OCI-LY7 (cell line): ENCODE measurements around the gene ZNF154. TPM values are rescaled to one million over a fixed set of nuclear protein-coding genes. Genes with fewer than 3 reads are reported as not detected.

Experiments
- BruUV-seq: library from RNA; stranded (reverse); fragments of 400-500 nt; replicated peaks from 2 replicates; lab custom pipeline; 2021; lab: Mats Ljungman, UMichigan
- CTCF ChIA-PET: fragments of 300-600 bp; sonication (Branson Sonifier 250); formaldehyde crosslinking; loops from one replicate; lab custom pipeline; 2022; ENCODE audit warnings: antibody characterized with exemption; ENCODE audit not compliant: unreplicated experiment; lab: Charles Lee
- POLR2A ChIA-PET: fragments of 300-600 bp; sonication (Branson Sonifier 250); formaldehyde crosslinking; loops from one replicate; lab custom pipeline; 2022; ENCODE audit warnings: antibody characterized with exemption; lab: Charles Lee
- DNase-seq: peaks from one replicate; pipeline ENCODE4 v3.0.0-alpha.2; 2015; ENCODE audit warnings: low spot score
- H2AFZ ChIP-seq: fragments of 200-600 bp; sonication (generic), shearing (Covaris generic); 2 replicates; pipeline ENCODE4 v1.6.1; 2014; ENCODE audit warnings: mild to moderate bottlenecking, antibody characterized with exemption, low read length, moderate library complexity
- H3K27ac ChIP-seq: fragments of 200-600 bp; sonication (generic); 2 replicates; pipeline ENCODE4 v1.5.1; 2014; ENCODE audit warnings: mixed run types, low read depth, mild to moderate bottlenecking, moderate library complexity, low read length, inconsistent platforms; ENCODE audit not compliant: poor library complexity, severe bottlenecking
- H3K36me3 ChIP-seq: fragments of 200-600 bp; sonication (generic); 2 replicates; pipeline ENCODE4 v1.6.1; 2014; ENCODE audit warnings: mild to moderate bottlenecking, antibody characterized with exemption, low read length, moderate library complexity, mixed read lengths; ENCODE audit not compliant: insufficient read depth
- H3K4me1 ChIP-seq: fragments of 200-600 bp; sonication (generic); 2 replicates; pipeline ENCODE4 v1.5.1; 2014; ENCODE audit warnings: mild to moderate bottlenecking, low read length; ENCODE audit not compliant: insufficient read depth, poor library complexity, severe bottlenecking
- H3K4me2 ChIP-seq: fragments of 200-600 bp; sonication (generic); 2 replicates; pipeline ENCODE4 v1.6.1; 2014; ENCODE audit warnings: mild to moderate bottlenecking, low read length
- H3K4me3 ChIP-seq: fragments of 200-600 bp; sonication (generic); 2 replicates; pipeline ENCODE4 v1.5.1; 2014; ENCODE audit warnings: mild to moderate bottlenecking, low read depth, low read length; ENCODE audit not compliant: poor library complexity, severe bottlenecking
- H3K79me2 ChIP-seq: fragments of 200-600 bp; sonication (generic); 2 replicates; pipeline ENCODE4 v1.6.1; 2016; ENCODE audit warnings: low read depth, mild to moderate bottlenecking, low read length, moderate library complexity, mixed read lengths; ENCODE audit not compliant: insufficient read depth
- H3K9me2 ChIP-seq: fragments of 200-600 bp; sonication (generic); 2 replicates; pipeline ENCODE4 v1.6.1; 2016; ENCODE audit warnings: mild to moderate bottlenecking, low read length, mixed read lengths; ENCODE audit not compliant: insufficient read depth
- H3K9me3 ChIP-seq: fragments of 200-600 bp; sonication (generic); 2 replicates; pipeline ENCODE4 v1.6.1; 2014; ENCODE audit warnings: mild to moderate bottlenecking, mixed run types, low read length, mixed read lengths
- H4K20me1 ChIP-seq: fragments of 200-600 bp; sonication (generic); 2 replicates; pipeline ENCODE4 v1.6.1; 2014; ENCODE audit warnings: mild to moderate bottlenecking, antibody characterized with exemption, low read length, moderate library complexity, mixed read lengths; ENCODE audit not compliant: insufficient read depth
- EZH2phosphoT487 ChIP-seq: fragments of 200-600 bp; sonication (generic); IDR thresholded peaks from 2 replicates; pipeline ENCODE4 v1.6.1; 2018; ENCODE audit warnings: low read depth, borderline replicate concordance, mild to moderate bottlenecking, mixed run types, antibody characterized with exemption, low read length, moderate library complexity, mixed read lengths
- intact Hi-C: fragments of 100-400 bp; cut with micrococcal nuclease; formaldehyde crosslinking; loops from one replicate; pipeline ENCODE4 v1.10.0; 2022; ENCODE audit not compliant: unreplicated experiment
- total RNA-seq, 2 experiments: library from RNA; depleted of rRNA in 1 of 2; stranded (reverse); fragments of >200 nt in 1 of 2; shearing (Covaris generic) in 1 of 2; gene quantifications; 2 replicates each; pipeline ENCODE4 v1.2.3, GENCODE V29; 2014 to 2022
- TF ChIP-seq, protein P1 (sequence below): fragments of 200-600 bp; sonication (generic); conservative IDR thresholded peaks from 2 replicates; pipeline ENCODE4 v1.5.1; 2014; ENCODE audit warnings: mild to moderate bottlenecking, antibody characterized with exemption, low read length, moderate library complexity, mixed read lengths

Gene ZNF154
- total RNA-seq, 2 experiments from 2014 or later = not detected

DNA sequence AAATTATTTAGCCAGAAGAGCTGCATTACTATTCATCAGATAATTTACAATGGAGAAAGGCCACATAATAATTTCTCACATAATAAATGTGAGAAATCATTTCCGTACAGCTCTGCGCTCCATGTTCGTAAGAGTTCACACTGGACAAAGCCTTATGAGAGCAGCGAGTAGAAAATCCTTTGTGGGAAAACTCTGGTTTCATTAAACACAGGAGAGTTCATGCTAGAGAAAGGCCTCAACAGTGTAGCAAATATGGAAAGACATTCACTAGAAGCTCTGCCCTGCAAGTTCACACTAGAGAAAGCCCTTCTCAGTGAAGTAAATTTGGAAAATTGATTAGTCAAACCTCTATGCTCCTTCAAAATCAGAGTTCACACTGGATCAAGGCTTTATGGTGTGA, 46.0 kb upstream of the ZNF154 start:
- POLR2A ChIA-PET = no interaction called here
- no peaks in the 10 kb centered on the region for H3K9me3 ChIP-seq
- no TSS peak for BruUV-seq

GRCh38 chr19:57754091-57754673, 45.2 kb upstream of the ZNF154 start:
- BruUV-seq = no TSS peak
- DNase-seq = no peak
- H4K20me1 ChIP-seq = no peaks in the 10 kb centered on the region
- no peak for TF ChIP-seq EZH2phosphoT487
- TF ChIP-seq, protein P1, sequence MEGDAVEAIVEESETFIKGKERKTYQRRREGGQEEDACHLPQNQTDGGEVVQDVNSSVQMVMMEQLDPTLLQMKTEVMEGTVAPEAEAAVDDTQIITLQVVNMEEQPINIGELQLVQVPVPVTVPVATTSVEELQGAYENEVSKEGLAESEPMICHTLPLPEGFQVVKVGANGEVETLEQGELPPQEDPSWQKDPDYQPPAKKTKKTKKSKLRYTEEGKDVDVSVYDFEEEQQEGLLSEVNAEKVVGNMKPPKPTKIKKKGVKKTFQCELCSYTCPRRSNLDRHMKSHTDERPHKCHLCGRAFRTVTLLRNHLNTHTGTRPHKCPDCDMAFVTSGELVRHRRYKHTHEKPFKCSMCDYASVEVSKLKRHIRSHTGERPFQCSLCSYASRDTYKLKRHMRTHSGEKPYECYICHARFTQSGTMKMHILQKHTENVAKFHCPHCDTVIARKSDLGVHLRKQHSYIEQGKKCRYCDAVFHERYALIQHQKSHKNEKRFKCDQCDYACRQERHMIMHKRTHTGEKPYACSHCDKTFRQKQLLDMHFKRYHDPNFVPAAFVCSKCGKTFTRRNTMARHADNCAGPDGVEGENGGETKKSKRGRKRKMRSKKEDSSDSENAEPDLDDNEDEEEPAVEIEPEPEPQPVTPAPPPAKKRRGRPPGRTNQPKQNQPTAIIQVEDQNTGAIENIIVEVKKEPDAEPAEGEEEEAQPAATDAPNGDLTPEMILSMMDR = no peak
- H3K9me3 ChIP-seq = no peaks in the 10 kb centered on the region
- H3K4me2 ChIP-seq = no peak overlapping the region
- H3K4me3 ChIP-seq = no peak overlapping the region
- intact Hi-C loops = no loop called here
- H3K4me1 ChIP-seq = no peaks in the 10 kb centered on the region
- H3K9me2 ChIP-seq = no peaks in the 10 kb centered on the region
- H3K36me3 ChIP-seq = peaks cover 96% of the 10 kb centered on the region
- H2AFZ ChIP-seq = no peak overlapping the region
- ChIA-PET POLR2A (no interaction called here), CTCF (no interaction called here)
- H3K27ac ChIP-seq = no peak overlapping the region
- H3K79me2 ChIP-seq = peaks cover 10% of the 10 kb centered on the region; the same call in 1 of the 2 replicates

More for the DNA sequence above, 46.0 kb upstream of the ZNF154 start:
- no peaks in the 10 kb centered on the region for H4K20me1 ChIP-seq
- no peaks in the 10 kb centered on the region for H3K4me1 ChIP-seq
- H3K9me2 ChIP-seq = no peaks in the 10 kb centered on the region
- TF ChIP-seq, protein P1 = no peak
- no peak for TF ChIP-seq EZH2phosphoT487
- no peak overlapping the region for H3K27ac ChIP-seq
- intact Hi-C loops = no loop called here
- H3K79me2 ChIP-seq = peaks cover 2% of the 10 kb centered on the region; the same call in 1 of the 2 replicates
- H3K4me3 ChIP-seq = no peak overlapping the region
- peaks cover 96% of the 10 kb centered on the region for H3K36me3 ChIP-seq
- CTCF ChIA-PET = no interaction called here
- no peak for DNase-seq
- no peak overlapping the region for H2AFZ ChIP-seq
- H3K4me2 ChIP-seq = no peak overlapping the region

GRCh38 chr19:57748029-57748428, 39.0 kb upstream of the ZNF154 start:
- no peaks in the 10 kb centered on the region for H3K9me3 ChIP-seq
- POLR2A ChIA-PET = interaction anchor here (1.0 kb wide), 1 partner anchor 9 kb away, joined by 3 read pairs; no protein-coding TSS in a partner anchor

More at GRCh38 chr19:57748029-57748428, 39.0 kb upstream of the ZNF154 start:
- Histone ChIP-seq H3K27ac (no peak overlapping the region), H3K36me3 (peaks cover 50% of the 10 kb centered on the region), H2AFZ (no peak overlapping the region), H3K9me2 (no peaks in the 10 kb centered on the region), H3K79me2 (peaks cover 33% of the 10 kb centered on the region), H3K4me2 (peak overlapping the region; percentile 93), H4K20me1 (no peaks in the 10 kb centered on the region), H3K4me3 (peak overlapping the region; percentile 92), H3K4me1 (peaks cover 13% of the 10 kb centered on the region)
- CTCF ChIA-PET = no interaction called here
- DNase-seq = no peak
- intact Hi-C loops = no loop called here
- BruUV-seq = no TSS peak
- no peak for TF ChIP-seq EZH2phosphoT487
- TF ChIP-seq, protein P1 = no peak
